ENCODE results near the gene CTCF. TPM values are rescaled to one million over a fixed set of nuclear protein-coding genes. Genes with fewer than 3 reads are reported as not detected.
"Not testable (repeated sequence)": the region's sequence is repeated elsewhere in the genome, so short reads cannot be mapped to it uniquely, and the experiment has no call there.

The CTCF gene
- total RNA-seq, 1 experiment from 2014 or later, result 53.8 TPM

GRCh38 chr16:67533024-67533560 lies 29.2 kb upstream of the CTCF start:
- DNase-seq (ENCODE audit: low read depth), result no peak

- not testable (repeated sequence) for DNase-seq (ENCODE audit: low read depth)
These were observed 28.3 kb upstream of the CTCF start for GRCh38 chr16:67533987-67534386.

GRCh38 chr16:67534431-67534830 lies 27.9 kb upstream of the CTCF start:
- no peak for DNase-seq (ENCODE audit: low read depth)

GRCh38 chr16:67535201-67535600 lies 27.1 kb upstream of the CTCF start:
- no peak for DNase-seq (ENCODE audit: low read depth)

- no peak for DNase-seq (ENCODE audit: low read depth)
These were observed 25.1 kb upstream of the CTCF start for GRCh38 chr16:67537270-67537635.

- no peak for DNase-seq (ENCODE audit: low read depth)
These were observed 24.4 kb upstream of the CTCF start for GRCh38 chr16:67537636-67538591.

GRCh38 chr16:67538666-67539101 lies 23.6 kb upstream of the CTCF start:
- DNase-seq (ENCODE audit: low read depth), result no peak

- DNase-seq (ENCODE audit: low read depth), result no peak
These were observed 23.1 kb upstream of the CTCF start for GRCh38 chr16:67539271-67539670.

- no peak for DNase-seq (ENCODE audit: low read depth)
These were observed 22.4 kb upstream of the CTCF start for GRCh38 chr16:67539691-67540635.

GRCh38 chr16:67540756-67541155 lies 21.6 kb upstream of the CTCF start:
- no peak for DNase-seq (ENCODE audit: low read depth)

GRCh38 chr16:67541391-67542263 lies 20.7 kb upstream of the CTCF start:
- DNase-seq (ENCODE audit: low read depth), result peak; percentile 77

GRCh38 chr16:67542464-67542863 lies 19.9 kb upstream of the CTCF start:
- DNase-seq (ENCODE audit: low read depth), result peak; percentile 71

GRCh38 chr16:67543036-67543435 lies 19.3 kb upstream of the CTCF start:
- DNase-seq (ENCODE audit: low read depth), result no peak

- DNase-seq (ENCODE audit: low read depth), result no peak
These were observed 18.7 kb upstream of the CTCF start for GRCh38 chr16:67543582-67543981.

- DNase-seq (ENCODE audit: low read depth), result no peak
These were observed 17.9 kb upstream of the CTCF start for GRCh38 chr16:67544329-67544841.

GRCh38 chr16:67544844-67545664 lies 17.3 kb upstream of the CTCF start:
- DNase-seq (ENCODE audit: low read depth), result no peak

- no peak for DNase-seq (ENCODE audit: low read depth)
These were observed 16.7 kb upstream of the CTCF start for GRCh38 chr16:67545665-67546024.

GRCh38 chr16:67546091-67546501 lies 16.2 kb upstream of the CTCF start:
- no peak for DNase-seq (ENCODE audit: low read depth)

- DNase-seq (ENCODE audit: low read depth), result peak; percentile 83
These were observed 15.4 kb upstream of the CTCF start for GRCh38 chr16:67546761-67547422.
